Measurements from ENCODE around the gene CD300A. TPM values are rescaled to one million over a fixed set of nuclear protein-coding genes. Genes with fewer than 3 reads are reported as not detected.

The CD300A gene
- total RNA-seq, 1 donor from 2014 or later, result 1.9 TPM

GRCh38 chr17:74528491-74529199 is 62.2 kb downstream of the CD300A start:
- DNase-seq (no peak), ATAC-seq (peak; percentile 50)
- intact Hi-C loops (cut with micrococcal nuclease), result no loop called here

GRCh38 chr17:74529243-74529642 is 62.8 kb downstream of the CD300A start:
- no peak for DNase-seq
- ATAC-seq, result no peak
- intact Hi-C loops (cut with micrococcal nuclease), result no loop called here

GRCh38 chr17:74530831-74531150 is 64.4 kb downstream of the CD300A start:
- ATAC-seq (no peak), DNase-seq (no peak)
- intact Hi-C loops (cut with micrococcal nuclease), result no loop called here

- intact Hi-C loops (cut with micrococcal nuclease), result no loop called here
- ATAC-seq, result peak; percentile 34
- DNase-seq, result no peak
Observed at GRCh38 chr17:74531231-74531761, 64.9 kb downstream of the CD300A start, which contains the start of gene CD300LB. Gene CD300LB (minus strand): TSS chr17:74531475. CDS start chr17:74531350, 125 bp downstream.

GRCh38 chr17:74532115-74532514 is 65.7 kb downstream of the CD300A start:
- peak; percentile 55 for DNase-seq
- intact Hi-C loops (cut with micrococcal nuclease), result no loop called here

More at GRCh38 chr17:74532115-74532514, 65.7 kb downstream of the CD300A start:
- peak; percentile 84 for ATAC-seq

Other genes with a start within 250 kb of the CD300A start
- gene DNAI2, start 192.4 kb upstream of the CD300A start, total RNA-seq, result not detected
- 0.30 TPM for gene KIF19, start 140.4 kb upstream of the CD300A start, total RNA-seq
- gene BTBD17, start 104.8 kb upstream of the CD300A start, total RNA-seq, result not detected
- 0.15 TPM for gene GPR142, start 99.1 kb upstream of the CD300A start, total RNA-seq
- gene GPRC5C, start 34.5 kb upstream of the CD300A start, total RNA-seq, result 34.4 TPM
- 0.25 TPM for gene CD300LB, start 64.8 kb downstream of the CD300A start, total RNA-seq
- gene CD300C, start 79.5 kb downstream of the CD300A start, total RNA-seq, result 0.82 TPM
- not detected for gene CD300H, start 100.9 kb downstream of the CD300A start, total RNA-seq
- gene CD300LD, start 125.6 kb downstream of the CD300A start, total RNA-seq, result not detected
- 0.27 TPM for gene CD300E, start 157.1 kb downstream of the CD300A start, total RNA-seq
- gene CD300LF, start 246.3 kb downstream of the CD300A start, total RNA-seq, result not detected